GM21619 (cell line): ENCODE results near the gene SULT2B1.

Experiments used
- ATAC-seq: cut with Tn5 transposase; IDR thresholded peaks from one replicate; pipeline ENCODE4 v1.9.1; 2021; ENCODE audit not compliant: unreplicated experiment

SULT2B1 gene

DNA sequence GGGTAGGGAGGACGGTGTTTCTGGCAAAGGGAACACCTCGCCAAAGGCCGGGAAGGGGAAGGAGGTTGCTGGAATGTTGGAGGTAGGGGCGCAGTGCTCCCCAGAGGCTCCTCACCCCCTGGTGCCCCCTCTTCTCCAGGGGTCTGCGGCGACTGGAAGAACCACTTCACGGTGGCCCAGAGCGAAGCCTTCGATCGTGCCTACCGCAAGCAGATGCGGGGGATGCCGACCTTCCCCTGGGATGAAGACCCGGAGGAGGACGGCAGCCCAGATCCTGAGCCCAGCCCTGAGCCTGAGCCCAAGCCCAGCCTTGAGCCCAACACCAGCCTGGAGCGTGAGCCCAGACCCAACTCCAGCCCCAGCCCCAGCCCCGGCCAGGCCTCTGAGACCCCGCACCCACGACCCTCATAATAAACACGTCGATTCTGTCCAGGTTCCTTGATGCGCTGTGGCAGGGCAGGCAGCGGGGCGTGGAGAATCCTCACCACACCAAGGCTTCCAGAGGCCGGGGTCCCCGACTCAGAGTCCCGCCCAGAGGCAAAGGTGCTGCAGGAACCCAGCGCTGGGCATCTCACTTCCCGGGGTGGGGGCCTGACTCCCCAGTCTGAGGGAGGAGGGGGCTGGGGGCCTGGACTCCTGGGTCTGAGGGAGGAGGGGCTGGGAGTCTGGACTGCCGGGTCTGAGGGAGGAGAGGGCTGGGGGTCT is 47.2 kb downstream of the SULT2B1 start:
- no peak for ATAC-seq

DNA sequence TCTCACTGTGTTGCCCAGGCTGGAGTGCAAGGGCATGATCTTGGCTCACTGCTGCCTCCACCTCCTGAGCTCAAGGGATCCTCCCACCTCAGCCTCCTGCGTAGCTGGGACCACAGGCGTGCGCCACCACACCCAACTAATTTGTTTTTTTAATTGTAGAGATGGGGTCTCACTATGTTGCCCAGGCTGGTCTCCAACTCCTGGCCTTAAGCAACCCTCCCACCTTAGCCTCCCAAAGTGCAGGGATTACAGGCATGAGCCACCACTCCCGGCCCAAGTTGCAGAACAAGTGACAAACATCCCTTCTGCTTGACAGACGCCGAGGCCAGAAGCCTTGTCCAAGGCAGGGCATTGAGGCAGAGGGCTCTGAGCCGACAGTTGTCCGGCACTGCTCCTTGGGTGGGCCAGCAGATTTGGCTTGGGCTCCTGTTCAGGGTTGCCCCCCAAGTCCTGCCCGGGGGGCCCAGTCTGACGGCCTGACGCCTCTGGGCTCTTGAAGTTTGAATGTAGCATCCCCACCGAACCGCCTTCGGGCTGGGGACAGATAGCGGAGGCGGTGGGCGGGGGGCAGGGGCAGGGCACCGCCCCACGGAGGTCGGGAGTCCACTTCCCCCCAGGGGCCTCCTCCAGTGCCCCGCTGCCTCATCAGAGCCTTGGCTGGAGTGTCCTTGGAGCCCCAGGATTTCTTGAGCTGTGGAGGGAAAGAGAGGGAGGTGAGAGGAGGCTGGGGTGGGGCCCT is 48.9 kb downstream of the SULT2B1 start:
- no peak for ATAC-seq

DNA sequence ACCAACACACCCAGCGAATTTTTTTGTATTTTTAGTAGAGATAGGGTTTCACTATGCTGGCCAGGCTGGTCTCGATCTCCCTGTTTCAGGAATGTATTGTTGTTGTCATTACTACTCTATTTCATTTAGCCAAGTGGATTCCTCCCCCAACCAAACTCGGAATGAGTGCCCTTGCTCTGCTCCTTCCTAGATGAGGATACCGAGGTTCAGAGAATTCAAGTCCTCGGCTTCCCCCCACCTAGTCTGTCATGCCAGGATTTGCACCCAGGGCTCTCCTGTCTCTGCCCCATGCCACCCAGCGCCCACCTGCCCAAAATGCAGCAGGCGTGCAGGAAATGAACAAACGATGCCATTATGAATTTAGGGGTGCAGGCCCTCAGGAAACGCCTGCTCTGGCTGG is 51.0 kb downstream of the SULT2B1 start:
- no peak for ATAC-seq

DNA sequence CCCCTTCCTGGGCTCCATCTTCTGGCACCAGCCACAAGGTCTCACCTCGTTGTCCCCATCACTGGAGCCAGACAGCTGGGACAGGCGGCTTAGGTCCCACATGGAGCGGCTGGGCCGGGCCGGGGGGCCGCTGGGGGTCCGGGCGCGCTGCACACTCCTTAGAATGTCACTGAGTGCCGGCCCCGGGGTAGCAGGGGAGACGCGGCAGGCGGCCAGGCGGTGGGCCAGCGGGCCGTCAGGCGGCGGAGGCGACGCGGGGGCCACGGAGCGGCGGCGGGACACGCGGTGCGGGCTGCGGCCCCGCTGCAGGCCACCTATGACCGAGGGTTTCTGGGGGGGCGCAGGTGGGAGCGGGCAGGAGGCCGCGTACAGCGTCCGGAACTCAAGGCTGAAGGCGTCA is 51.5 kb downstream of the SULT2B1 start:
- ATAC-seq: no peak

DNA sequence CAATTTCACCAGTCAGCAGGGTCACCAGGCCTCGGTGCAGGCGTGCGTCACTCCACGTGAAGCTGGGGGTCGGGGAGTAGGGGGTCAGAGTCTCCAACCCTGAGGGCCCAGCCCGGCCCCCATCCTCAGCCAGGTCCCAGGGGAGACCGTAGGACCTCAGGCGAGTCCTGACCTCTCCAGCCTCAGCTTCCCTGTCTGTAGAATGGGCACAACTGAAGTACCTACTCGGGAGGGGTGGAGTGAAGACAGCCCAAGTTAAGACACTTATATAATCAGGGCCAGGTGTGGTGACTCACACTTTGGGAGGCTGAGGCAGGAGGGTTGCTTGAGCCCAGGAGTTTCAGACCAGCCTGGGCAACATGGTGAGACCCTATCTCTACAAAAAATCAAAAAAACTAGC is 51.9 kb downstream of the SULT2B1 start:
- no peak for ATAC-seq

DNA sequence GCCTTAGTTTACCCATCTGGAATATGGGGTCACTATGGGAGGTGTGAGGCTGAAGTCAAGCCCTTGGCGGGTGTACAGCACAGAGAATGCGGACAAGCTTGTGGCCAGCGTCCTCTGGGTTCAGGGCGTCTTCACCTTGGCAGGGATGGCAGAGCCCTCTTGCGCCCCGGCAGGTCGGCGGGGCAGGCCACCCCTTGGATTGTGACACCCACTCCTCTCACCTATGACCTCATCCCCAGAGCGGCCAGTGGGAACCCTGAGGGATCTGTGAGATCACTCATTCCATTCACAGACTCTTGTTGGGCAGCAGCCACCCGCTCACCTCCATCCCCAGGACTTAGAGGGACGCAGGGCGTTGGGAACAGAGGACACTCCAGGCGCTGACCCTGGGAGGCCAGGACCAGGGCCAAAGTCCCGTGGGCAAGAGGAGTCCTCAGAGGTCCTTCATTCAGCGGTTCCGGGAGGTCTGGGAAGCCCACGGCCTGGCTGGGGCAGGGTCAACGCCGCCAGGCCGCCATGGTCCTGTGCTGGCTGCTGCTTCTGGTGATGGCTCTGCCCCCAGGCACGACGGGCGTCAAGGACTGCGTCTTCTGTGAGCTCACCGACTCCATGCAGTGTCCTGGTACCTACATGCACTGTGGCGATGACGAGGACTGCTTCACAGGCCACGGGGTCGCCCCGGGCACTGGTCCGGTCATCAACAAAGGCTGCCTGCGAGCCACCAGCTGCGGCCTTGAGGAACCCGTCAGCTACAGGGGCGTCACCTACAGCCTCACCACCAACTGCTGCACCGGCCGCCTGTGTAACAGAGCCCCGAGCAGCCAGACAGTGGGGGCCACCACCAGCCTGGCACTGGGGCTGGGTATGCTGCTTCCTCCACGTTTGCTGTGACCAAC is 54.7 kb downstream of the SULT2B1 start, which contains the start of gene SPACA4:
Gene SPACA4, plus strand, starts transcription at position 280 of the 896 bp plus-strand sequence. Its CDS starts 237 bp downstream, at position 517.
- no peak for ATAC-seq

DNA sequence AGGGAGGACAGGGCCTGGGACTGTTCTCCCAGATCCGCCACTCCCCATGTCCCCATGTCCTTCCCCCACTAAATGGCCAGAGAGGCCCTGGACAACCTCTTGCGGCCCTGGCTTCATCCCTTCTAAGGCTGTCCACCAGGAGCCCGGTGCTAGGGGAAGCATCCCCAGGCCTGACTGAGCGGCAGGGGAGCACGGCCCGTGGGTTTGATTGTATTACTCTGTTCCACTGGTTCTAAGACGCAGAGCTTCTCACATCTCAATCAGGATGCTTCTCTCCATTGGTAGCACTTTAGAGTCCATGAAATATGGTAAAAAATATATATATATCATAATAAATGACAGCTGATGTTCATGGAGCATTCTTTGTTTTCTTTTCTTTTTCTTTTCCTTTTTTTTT is 55.4 kb downstream of the SULT2B1 start:
- ATAC-seq: no peak

DNA sequence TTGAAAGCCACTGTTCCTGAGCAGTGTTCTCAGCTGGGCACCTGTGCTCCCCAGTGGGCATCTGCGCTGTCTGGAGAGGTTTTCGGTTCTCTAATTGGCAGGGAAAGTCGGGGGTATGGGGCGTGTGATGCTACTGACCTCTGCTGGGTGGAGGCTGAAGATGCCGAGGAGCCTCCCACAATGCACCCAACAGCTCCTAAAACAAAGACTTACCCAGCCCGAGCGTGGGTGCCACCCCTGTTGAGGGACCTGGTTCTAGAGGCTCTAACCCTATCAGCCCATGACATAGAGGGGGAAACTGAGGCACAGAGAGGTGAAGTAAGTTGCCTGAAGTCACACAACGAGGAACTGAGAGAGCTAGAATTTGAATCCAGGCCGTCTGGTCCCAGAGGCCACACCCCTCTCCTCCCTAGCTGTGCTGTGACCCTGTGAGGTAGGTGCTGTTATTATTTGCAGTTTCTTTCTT is 56.9 kb downstream of the SULT2B1 start:
- ATAC-seq: peak; percentile 69

DNA sequence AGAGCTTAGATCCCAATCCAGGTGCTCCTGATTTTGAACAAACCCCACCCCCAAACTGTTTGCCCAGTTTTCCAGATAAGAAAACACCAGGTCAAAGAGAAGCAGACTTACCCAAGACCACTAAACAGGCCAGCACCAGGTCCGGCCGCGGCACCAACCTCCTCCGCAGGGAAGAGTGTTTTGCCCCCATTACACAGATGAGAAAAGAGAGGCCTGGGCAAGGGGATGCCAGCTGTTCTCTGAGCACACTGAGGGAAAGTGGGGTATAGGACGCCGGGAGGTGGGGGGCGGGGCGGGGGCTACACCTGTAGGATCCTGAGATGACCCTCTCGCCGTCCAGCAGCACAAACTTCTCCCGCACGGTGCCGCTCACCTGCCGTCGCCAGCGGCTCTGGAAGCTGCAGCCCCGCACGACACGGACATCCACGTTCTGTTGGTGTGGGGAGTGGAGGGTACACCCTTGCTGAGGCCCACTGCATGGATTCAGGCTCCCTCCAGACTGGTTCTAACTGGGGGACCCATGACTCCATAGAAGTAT is 57.7 kb downstream of the SULT2B1 start:
- no peak for ATAC-seq

DNA sequence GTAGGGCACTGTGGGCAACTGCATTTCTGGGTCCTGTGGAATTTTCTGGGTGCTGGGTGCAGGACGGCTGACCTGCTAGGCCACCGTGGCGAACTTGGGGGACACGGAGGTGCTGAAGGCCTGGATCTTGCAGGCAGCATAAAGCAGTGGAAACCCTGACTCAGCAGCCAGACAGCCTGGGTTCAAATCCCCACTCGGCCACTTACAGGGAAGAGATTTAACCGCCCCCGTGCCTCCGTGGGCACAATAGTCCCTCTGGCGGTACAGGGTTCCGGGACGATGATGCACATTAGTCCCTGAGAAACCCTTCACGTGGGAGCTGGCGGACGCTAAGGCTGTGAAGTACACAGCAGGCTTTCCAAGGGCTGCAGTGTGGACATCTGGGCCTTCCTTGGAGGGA is 59.9 kb downstream of the SULT2B1 start:
- ATAC-seq: no peak

DNA sequence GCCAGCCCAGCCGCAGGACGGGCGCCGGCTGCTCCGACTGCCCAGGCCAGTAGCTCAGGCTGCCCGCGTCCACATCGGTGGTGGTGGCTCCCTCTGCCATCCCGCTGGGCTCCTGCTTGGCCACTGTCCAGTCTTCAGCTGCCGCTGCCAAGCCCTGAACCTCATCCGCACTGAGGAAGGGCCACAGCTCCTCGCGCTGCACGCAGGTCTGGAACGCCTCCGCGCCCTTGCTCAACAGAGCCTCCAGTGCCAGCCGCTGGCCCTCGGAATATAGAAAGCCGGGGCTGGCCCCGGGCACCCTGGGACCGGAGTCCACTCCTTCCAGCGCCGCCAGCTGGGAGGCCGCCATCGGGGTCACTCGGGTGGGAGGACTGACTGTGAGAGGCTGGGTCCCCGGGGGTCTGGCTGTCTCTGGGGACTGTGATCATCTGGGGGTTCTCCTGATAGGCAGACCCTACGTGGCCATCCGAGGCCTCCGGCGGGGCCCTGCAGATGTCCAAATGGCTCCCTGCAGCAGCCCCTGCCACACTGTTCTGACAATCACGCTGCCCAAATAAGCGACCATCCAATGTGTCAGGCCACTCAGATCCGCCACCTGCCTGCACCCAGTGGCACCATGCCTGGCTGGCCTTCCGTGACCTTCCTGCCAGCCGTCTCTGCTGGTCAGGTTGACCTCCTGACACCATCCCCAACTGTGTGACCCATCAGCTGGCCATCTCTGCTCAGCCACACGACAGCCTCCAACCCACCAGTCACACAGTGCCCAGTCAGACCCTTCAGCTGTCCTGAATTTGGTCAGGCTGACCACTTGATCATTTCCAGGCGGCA is 61.3 kb downstream of the SULT2B1 start:
- no peak for ATAC-seq

DNA sequence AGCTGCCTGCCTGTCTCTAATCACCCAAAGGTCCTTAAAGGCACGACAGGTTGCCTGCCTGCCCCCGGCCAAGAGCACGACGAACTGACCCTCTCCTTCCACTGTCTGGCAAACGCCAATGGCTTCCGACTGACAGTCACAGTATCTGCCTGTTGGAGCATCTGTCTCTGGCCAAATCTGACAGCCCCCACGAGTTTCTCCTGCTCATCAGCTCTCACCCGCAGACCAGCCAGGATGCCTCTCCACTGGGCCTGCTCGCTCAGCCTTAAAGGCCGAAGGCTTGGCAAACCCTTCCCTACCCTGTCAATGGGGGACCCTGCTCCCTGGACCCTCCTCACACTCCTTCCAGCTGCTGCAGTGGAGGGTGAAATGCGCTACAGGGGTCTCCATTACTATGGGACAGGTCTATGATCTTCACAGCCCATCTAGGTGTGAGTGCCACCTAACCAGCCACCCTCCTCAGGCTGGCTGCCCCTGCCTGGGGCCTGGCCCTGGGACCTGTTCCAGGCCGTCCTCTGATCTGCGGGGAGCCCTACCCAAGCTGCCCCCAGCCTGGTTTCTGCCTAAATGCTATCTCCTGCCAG is 62.0 kb downstream of the SULT2B1 start:
- no peak for ATAC-seq

DNA sequence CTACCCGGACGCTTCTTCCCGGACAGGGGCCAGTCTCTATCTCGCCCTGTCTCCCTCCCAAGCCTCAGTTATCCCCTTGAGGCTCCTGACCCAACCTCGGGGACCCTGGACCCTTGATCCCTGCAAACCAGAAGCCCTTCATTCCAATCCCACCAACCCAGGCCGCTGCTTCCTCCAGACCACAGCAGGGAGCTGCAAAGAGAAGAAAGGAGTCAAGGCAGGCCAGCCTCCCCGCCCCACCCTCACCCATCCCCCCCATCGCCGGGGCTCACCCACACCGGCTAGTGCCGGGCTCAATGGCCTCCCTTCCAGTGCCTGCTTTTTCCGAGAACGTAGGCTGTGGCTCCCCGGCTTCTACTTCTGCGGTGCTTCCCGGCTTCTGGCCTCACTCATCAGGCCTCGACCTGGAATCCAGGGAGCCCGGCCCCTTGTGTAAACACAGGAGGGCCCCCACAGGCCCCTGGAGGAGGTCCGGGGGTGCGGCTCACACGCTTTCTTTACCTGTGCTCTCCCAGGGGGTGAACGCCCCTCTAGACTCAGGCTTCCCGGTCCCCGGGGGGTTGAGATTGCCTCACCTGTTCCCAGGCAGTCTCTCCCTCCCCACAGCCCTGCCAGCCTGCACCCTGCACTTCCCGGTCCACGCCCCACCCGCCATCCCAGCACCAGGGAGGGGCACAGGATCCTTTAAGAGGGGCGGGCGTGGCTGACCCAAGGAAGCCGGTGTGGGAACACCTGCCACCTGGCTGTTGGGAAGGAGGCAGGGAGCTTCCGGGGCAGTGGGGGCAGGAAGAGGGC is 62.7 kb downstream of the SULT2B1 start, which contains the start of gene FAM83E:
Gene FAM83E, minus strand, starts transcription at position 641 of the 795 bp plus-strand sequence. CDS start 1,704 bp downstream, outside the sequence.
- ATAC-seq: no peak

DNA sequence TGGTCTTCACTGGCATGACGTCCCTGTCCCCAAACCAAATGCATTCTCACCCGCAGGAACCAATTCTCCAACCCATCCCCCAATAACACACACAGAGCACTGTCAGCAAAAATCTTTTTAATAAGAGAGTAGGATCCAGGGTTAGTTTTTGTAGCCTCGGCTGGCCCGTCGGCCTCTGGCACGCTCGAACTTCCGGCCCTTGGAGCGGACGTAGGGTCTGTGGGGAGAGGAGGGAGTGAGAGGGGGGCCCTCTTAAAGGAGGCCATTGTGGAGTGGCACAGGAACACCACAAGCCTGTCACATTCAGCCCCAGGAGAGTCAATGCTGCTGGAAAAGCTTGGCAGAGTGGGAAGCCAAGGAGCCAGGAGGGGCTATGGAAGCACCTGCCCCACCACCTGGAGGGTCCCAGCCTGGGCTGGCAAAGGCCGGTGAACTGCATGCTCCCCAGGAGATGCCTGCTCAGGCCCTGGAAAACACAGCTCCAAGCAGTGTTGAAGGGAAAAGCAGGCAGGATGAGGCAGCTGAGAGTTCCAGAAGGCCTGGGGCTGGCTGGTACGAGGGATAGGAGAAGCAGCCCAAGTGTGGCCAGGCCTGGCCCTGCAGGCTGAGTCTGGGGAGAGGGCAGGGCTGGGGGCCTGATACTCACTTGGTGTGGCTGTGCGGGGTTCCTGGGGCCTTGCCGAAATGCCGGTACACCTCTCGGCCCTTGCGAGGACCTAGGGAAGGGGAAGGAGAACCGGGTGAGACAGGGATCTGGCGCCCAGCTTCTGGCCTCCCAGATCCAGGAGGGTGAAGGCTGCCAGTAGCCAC is 63.5 kb downstream of the SULT2B1 start:
- no peak for ATAC-seq

DNA sequence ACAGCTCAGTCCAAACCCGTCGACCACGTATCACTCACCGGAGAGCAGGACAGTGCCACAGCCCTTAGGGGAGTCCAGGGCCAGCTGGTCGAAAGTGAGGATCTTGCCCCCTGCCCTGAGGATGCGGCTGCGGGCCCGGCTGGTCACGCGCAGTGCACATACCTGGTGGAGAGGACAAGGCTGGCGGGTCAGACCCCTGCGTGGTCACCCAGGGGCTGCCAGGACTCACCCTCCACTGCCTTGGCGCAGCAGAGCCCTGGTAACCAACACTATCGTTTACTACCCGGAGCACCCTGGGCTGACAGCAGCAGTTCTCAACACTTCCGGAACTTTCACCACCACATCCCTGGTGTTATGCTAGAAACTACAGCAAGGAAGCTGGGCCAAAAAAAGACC is 64.1 kb downstream of the SULT2B1 start:
- no peak for ATAC-seq

DNA sequence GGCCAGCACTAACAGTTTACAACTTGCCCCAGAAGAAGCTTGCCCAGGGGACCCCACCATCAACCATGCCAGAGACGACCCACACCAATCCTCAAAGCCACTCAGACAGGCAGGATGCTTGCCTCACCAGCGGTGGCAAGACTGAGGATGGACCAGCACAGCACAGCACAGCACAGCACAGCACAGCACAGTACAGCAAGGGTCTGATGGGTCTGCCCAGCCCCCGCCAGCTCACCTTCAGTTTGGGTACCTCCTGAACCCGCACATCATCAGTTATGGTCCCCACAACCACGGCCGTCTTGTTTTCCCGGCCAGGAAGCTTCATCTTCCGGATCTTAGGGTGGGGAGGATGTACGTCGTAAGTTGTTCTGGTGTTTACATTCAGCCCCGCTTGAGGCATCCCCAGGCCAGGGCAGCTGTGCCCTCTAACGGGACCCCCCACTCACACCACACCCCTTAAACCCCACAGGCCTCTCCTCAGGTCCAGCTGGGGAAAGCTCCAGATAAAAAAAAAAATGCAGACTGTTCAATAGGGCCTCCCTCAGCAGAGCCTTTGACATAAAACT is 64.6 kb downstream of the SULT2B1 start:
- ATAC-seq: no peak

DNA sequence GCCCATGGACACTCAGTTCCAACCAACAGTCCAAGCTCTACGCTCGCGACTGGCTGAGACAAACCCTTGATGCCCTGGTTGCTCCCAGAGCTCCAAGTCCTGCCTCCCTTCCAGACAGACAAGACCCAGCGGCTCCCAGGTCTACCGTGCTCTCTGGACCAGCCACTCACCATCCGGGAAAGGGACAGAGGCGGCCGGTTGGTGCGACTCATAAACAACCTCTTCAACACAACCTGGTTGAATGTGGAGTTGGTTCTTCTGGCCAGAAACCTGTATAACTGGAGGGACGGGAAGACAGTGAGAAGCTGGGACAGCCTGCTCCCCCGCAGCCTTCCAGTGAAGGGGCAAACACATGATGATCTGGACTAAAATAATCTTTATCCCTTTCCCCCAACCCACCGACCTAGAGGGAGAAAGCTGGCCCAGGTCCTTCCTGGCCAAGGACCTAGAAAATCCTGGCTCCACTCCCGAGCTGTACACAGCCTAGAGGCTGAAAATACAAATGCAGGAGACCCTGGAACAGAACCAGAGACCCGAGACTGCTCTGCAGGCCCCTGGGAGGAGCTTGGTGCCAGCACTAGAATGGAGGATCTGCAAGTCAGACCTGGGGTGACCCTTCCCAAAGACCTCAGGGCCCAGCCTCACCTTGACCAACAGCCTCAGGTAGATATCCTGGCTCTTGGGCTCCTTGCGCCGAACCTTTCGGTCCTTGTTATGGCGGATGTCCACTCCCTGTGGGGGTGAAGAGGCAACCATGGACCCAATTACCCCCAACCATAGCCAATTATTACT is 65.4 kb downstream of the SULT2B1 start:
- ATAC-seq: no peak
